ENCODE data around the gene HTR3C. TPM values are rescaled to one million over a fixed set of nuclear protein-coding genes. Genes with fewer than 3 reads are reported as not detected.
A peak's percentile ranks its signal among the peaks of the same experiment; 100 is the strongest.

The HTR3C gene
- total RNA-seq, 1 experiment from 2014 or later = not detected

DNA sequence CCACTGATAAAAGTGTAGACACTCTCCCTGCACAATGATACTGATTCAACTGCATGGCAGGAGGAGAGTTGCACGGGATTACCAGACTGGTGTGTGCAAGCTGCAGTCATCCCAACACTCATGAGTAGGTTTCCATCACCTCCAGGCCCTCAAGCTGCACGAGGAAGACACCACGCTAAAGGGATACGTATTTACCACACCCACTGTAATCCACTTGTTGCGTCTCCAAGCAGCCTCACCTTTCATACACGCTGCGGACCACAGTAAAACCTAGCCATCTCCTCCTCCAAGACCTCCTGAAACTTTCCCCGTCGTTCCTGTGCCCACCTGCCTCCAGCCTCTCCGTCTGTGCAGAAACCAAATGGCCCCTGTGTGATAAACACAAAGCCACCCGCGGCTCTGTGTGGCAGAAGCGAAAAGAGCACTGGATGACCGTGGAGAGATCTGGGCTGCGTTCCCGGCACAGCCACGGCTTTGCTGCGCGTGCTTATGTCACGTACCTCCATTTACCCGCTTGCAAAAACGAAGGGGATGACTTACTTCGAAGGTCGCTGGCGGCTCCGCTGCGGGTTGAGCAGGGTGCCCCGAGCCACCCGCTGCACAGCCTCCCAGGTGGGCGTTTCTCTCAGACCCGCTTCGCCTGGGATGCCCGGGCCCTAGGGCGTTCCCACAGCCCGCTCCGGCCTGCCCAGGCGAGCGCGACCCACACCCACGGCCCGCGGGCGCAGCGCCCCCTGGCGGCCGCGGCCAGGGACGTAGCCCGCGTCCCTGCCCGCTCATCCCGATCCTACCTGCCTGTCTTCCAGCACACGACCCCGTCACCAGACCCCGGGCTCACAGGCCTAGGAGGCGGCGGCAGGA lies 35.8 kb upstream of the HTR3C start:
- H3K4ac ChIP-seq (ENCODE audit: low read depth, low read length) = no peak overlapping the region
- no peaks in the 10 kb centered on the region for H3K27me3 ChIP-seq (ENCODE audit: insufficient read depth, low read length)
- TF ChIP-seq, protein P1, sequence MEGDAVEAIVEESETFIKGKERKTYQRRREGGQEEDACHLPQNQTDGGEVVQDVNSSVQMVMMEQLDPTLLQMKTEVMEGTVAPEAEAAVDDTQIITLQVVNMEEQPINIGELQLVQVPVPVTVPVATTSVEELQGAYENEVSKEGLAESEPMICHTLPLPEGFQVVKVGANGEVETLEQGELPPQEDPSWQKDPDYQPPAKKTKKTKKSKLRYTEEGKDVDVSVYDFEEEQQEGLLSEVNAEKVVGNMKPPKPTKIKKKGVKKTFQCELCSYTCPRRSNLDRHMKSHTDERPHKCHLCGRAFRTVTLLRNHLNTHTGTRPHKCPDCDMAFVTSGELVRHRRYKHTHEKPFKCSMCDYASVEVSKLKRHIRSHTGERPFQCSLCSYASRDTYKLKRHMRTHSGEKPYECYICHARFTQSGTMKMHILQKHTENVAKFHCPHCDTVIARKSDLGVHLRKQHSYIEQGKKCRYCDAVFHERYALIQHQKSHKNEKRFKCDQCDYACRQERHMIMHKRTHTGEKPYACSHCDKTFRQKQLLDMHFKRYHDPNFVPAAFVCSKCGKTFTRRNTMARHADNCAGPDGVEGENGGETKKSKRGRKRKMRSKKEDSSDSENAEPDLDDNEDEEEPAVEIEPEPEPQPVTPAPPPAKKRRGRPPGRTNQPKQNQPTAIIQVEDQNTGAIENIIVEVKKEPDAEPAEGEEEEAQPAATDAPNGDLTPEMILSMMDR (conservative IDR thresholded peaks at IDR 0.05) = peak; percentile 99
- no peak overlapping the region for H4K5ac ChIP-seq (ENCODE audit: insufficient read length, low read depth, low read length)
- H2BK12ac ChIP-seq (ENCODE audit: insufficient read length, low read depth, low read length) = no peak overlapping the region
- H3K4me1 ChIP-seq (ENCODE audit: insufficient read depth, low read length) = peaks cover 5% of the 10 kb centered on the region; the same call in 1 of the 2 replicates
- H3K9me3 ChIP-seq (ENCODE audit: control insufficient read depth, low read depth, low read length) = no peaks in the 10 kb centered on the region
- no peak overlapping the region for H2BK120ac ChIP-seq (ENCODE audit: low read depth, low read length, poor library complexity, severe bottlenecking)
- H3K4me2 ChIP-seq (ENCODE audit: insufficient read depth, insufficient read length, low read length) = peak overlapping the region; percentile 85
- H2BK20ac ChIP-seq (ENCODE audit: low read depth, low read length, poor library complexity, severe bottlenecking) = no peak overlapping the region
- peaks cover 4% of the 10 kb centered on the region for H3K23me2 ChIP-seq (ENCODE audit: insufficient read length, low read depth, low read length, poor library complexity, severe bottlenecking)
- no peak overlapping the region for H3T11ph ChIP-seq (ENCODE audit: low read length)
- H3K18ac ChIP-seq (ENCODE audit: insufficient read length, low read depth, low read length) = peak overlapping the region; percentile 27
- peak overlapping the region; percentile 63 for H3K9ac ChIP-seq (ENCODE audit: extremely low read depth, insufficient read length, low read length)
- Mint-ChIP-seq H3K27ac (peak overlapping the region in 2 of 3 experiments; percentile 96 to 97; a peak in 4 of 7 replicates), H3K4me3 (peak overlapping the region; percentile 97 to 99), H3K27me3 (ENCODE audit: low read depth) (peaks cover 3% of the 10 kb centered on the region; the same call in 1 of the 2 replicates), H3K36me3 (ENCODE audit: insufficient read depth in 1 of 3, low read depth in 3 of 3) (peaks cover 12 to 18% (median 16%) of the 10 kb centered on the region in 3 experiments; a peak in 6 of 7 replicates), H3K9me3 (no peaks in the 10 kb centered on the region; a peak in 1 of 5 replicates), H3K4me1 (peaks cover 24 to 25% of the 10 kb centered on the region in 2 experiments)
- H2AFZ ChIP-seq (ENCODE audit: low read length) = no peak overlapping the region
- no peak overlapping the region for H3K23ac ChIP-seq (ENCODE audit: insufficient read length, low read depth, low read length)
- no peak overlapping the region for H4K91ac ChIP-seq (ENCODE audit: insufficient read length, low read depth, low read length)
- no peaks in the 10 kb centered on the region for H3K79me1 ChIP-seq (ENCODE audit: insufficient read depth, low read depth, low read length, poor library complexity, severe bottlenecking)
- H2BK15ac ChIP-seq (ENCODE audit: low read depth, low read length) = no peak overlapping the region
- WGBS (ENCODE audit: extremely low coverage, insufficient read length, low lambda C conversion rate) = no CpG with 5 or more reads among the region's 57 CpGs
- H3K56ac ChIP-seq (ENCODE audit: insufficient read length, low read depth, low read length) = no peak overlapping the region
- H4K8ac ChIP-seq (replicated peaks; ENCODE audit: insufficient read length, low read depth, low read length) = no peak overlapping the region
- no peak overlapping the region for H2AK5ac ChIP-seq (ENCODE audit: insufficient read length, low read length)
- no peak overlapping the region for H2BK5ac ChIP-seq (ENCODE audit: insufficient read length, low read length)
- no peak overlapping the region for H3K27ac ChIP-seq (ENCODE audit: insufficient read length, low read depth, low read length)
- peaks cover 7% of the 10 kb centered on the region; the same call in 1 of the 2 replicates for H3K79me2 ChIP-seq (ENCODE audit: insufficient read depth, low read length)
- DNase-seq = peak; percentile 69
- H4K20me1 ChIP-seq (ENCODE audit: control insufficient read depth, insufficient read depth, insufficient read length) = no peaks in the 10 kb centered on the region
- H3K14ac ChIP-seq (ENCODE audit: insufficient read depth, low read length) = peak overlapping the region; percentile 82
